Esophagus muscularis mucosa (tissue), 4 donors: Measurements from ENCODE around the gene ARNT2.

ENCODE experiments used
- CTCF ChIP-seq, 3 experiments: fragments of 200-600 bp in 2 of 3; fragments of 450-650 bp in 1 of 3; sonication (generic) in 2 of 3; IDR thresholded peaks; one replicate each; pipeline ENCODE4 v1.5.1; 2017 to 2019; ENCODE audit warnings: antibody characterized with exemption in 3 of 3, mild to moderate bottlenecking in 2 of 3, moderate library complexity in 1 of 3
- EP300 ChIP-seq: sonication (generic); formaldehyde crosslinking; IDR thresholded peaks from one replicate; pipeline ENCODE4 v1.6.1; 2017; ENCODE audit warnings: antibody characterized with exemption
- POLR2A ChIP-seq: fragments of 450-650 bp; IDR thresholded peaks from one replicate; pipeline ENCODE4 v1.6.1; 2017; ENCODE audit warnings: antibody characterized with exemption, moderate library complexity, mild to moderate bottlenecking, low read depth
- POLR2AphosphoS5 ChIP-seq, 2 donors: sonication (generic); formaldehyde crosslinking; IDR thresholded peaks; one replicate each; pipeline ENCODE4 v1.6.1; 2017; ENCODE audit warnings: antibody characterized with exemption in 2 of 2

GRCh38 chr15:80466543-80466942 lies 62.4 kb downstream of the ARNT2 start:
- TF ChIP-seq CTCF (IDR thresholded peaks at IDR 0.05) (no peak), POLR2A (no peak), POLR2AphosphoS5 (IDR thresholded peaks at IDR 0.05) (no peak), EP300 (no peak)
